MM.1S (cell line): ENCODE data around the gene SPACA7.
"Not testable (repeated sequence)": the region's sequence is repeated elsewhere in the genome, so short reads cannot be mapped to it uniquely, and the experiment has no call there.

Source experiments
- DNase-seq: peaks from one replicate; pipeline ENCODE4 v3.0.0-alpha.2; 2015
- H2AFZ ChIP-seq: fragments of 300-600 bp; sonication (generic); 2 replicates; pipeline ENCODE4 v1.6.0; 2016; ENCODE audit warnings: antibody characterized with exemption, low read length
- H3F3A ChIP-seq: fragments of 300-600 bp; sonication (generic); 2 replicates; pipeline ENCODE4 v1.6.1; 2016; ENCODE audit warnings: mild to moderate bottlenecking, antibody characterized with exemption, low read length, moderate library complexity, mixed read lengths; ENCODE audit not compliant: insufficient read depth
- H3K27ac ChIP-seq: fragments of 300-600 bp; sonication (generic); 2 replicates; pipeline ENCODE4 v1.5.1; 2016; ENCODE audit warnings: mild to moderate bottlenecking, low read length
- H3K27me3 ChIP-seq: fragments of 300-600 bp; sonication (generic); replicated peaks from 2 replicates; pipeline ENCODE4 v1.6.0; 2016; ENCODE audit warnings: low read length; ENCODE audit not compliant: insufficient read depth
- H3K36me3 ChIP-seq: fragments of 300-600 bp; sonication (generic); replicated peaks from 2 replicates; pipeline ENCODE4 v1.6.1; 2016; ENCODE audit warnings: mild to moderate bottlenecking, low read length, mixed read lengths; ENCODE audit not compliant: insufficient read depth
- H3K4me1 ChIP-seq: fragments of 300-600 bp; sonication (generic); 2 replicates; pipeline ENCODE4 v1.6.1; 2016; ENCODE audit warnings: low read length, mixed read lengths
- H3K4me2 ChIP-seq: fragments of 300-600 bp; sonication (generic); 2 replicates; pipeline ENCODE4 v1.6.0; 2016; ENCODE audit warnings: low read depth, low read length
- H3K4me3 ChIP-seq: fragments of 300-600 bp; sonication (generic); 2 replicates; pipeline ENCODE4 v1.5.1; 2016; ENCODE audit warnings: low read length, mixed read lengths
- H3K79me2 ChIP-seq: fragments of 300-600 bp; sonication (generic); 2 replicates; pipeline ENCODE4 v1.6.1; 2016; ENCODE audit warnings: mixed run types, low read length, mixed read lengths
- H3K9ac ChIP-seq: fragments of 300-600 bp; sonication (generic); 2 replicates; pipeline ENCODE4 v1.6.1; 2016; ENCODE audit warnings: low read length, mixed read lengths
- H3K9me2 ChIP-seq: fragments of 300-600 bp; sonication (generic); replicated peaks from 2 replicates; pipeline ENCODE4 v1.6.1; 2016; ENCODE audit warnings: mild to moderate bottlenecking, low read length, mixed read lengths; ENCODE audit not compliant: insufficient read depth
- H3K9me3 ChIP-seq: fragments of 300-600 bp; sonication (generic); replicated peaks from 2 replicates; pipeline ENCODE4 v1.6.1; 2016; ENCODE audit warnings: mild to moderate bottlenecking, low read length, mixed read lengths; ENCODE audit not compliant: insufficient read depth
- H4K20me1 ChIP-seq: fragments of 300-600 bp; sonication (generic); 2 replicates; pipeline ENCODE4 v1.6.1; 2016; ENCODE audit warnings: mild to moderate bottlenecking, low read length, moderate library complexity, mixed read lengths; ENCODE audit not compliant: insufficient read depth
- CTCF ChIP-seq: fragments of 300-600 bp; sonication (generic); IDR thresholded peaks from 2 replicates; pipeline ENCODE4 v1.5.1; 2016; ENCODE audit warnings: antibody characterized with exemption, low read length, mixed read lengths
- EZH2 ChIP-seq: fragments of 300-600 bp; sonication (generic); optimal IDR thresholded peaks from 2 replicates; pipeline ENCODE3; 2017; ENCODE audit warnings: low read depth, mild to moderate bottlenecking, antibody characterized with exemption, low read length, mixed read lengths
- EZH2phosphoT487 ChIP-seq: fragments of 300-600 bp; sonication (generic); IDR thresholded peaks from 2 replicates; pipeline ENCODE4 v1.6.1; 2018; ENCODE audit warnings: antibody characterized with exemption, low read length

SPACA7 gene

GRCh38 chr13:112431734-112432133 is 55.6 kb downstream of the SPACA7 start:
- H3K27me3 ChIP-seq: no peaks in the 10 kb centered on the region
- no peaks in the 10 kb centered on the region for H3K79me2 ChIP-seq
- no peaks in the 10 kb centered on the region for H3F3A ChIP-seq
- no peaks in the 10 kb centered on the region for H4K20me1 ChIP-seq
- no peak overlapping the region for H2AFZ ChIP-seq
- H3K9ac ChIP-seq: no peak overlapping the region
- no peaks in the 10 kb centered on the region for H3K4me1 ChIP-seq
- TF ChIP-seq EZH2: no peak
- no peak overlapping the region for H3K4me2 ChIP-seq
- H3K9me3 ChIP-seq: no peaks in the 10 kb centered on the region
- no peak for DNase-seq
- H3K36me3 ChIP-seq: no peaks in the 10 kb centered on the region
- no peak overlapping the region for H3K4me3 ChIP-seq
- H3K9me2 ChIP-seq: no peaks in the 10 kb centered on the region
- no peak overlapping the region for H3K27ac ChIP-seq

- not testable (repeated sequence) for H3K79me2 ChIP-seq, DNase-seq, H3K4me3 ChIP-seq, H3K9me2 ChIP-seq, H4K20me1 ChIP-seq, H2AFZ ChIP-seq, H3K9me3 ChIP-seq, H3K36me3 ChIP-seq, H3K4me2 ChIP-seq, H3F3A ChIP-seq, H3K27me3 ChIP-seq, H3K9ac ChIP-seq, H3K4me1 ChIP-seq, H3K27ac ChIP-seq
Observed at GRCh38 chr13:112432734-112433133, 56.6 kb downstream of the SPACA7 start.

GRCh38 chr13:112433517-112433916 is 57.4 kb downstream of the SPACA7 start:
- not testable (repeated sequence) for H3K9me3 ChIP-seq, H4K20me1 ChIP-seq, H2AFZ ChIP-seq, H3K36me3 ChIP-seq, H3K79me2 ChIP-seq, H3K4me2 ChIP-seq, H3K27ac ChIP-seq, DNase-seq, H3K9me2 ChIP-seq, H3K9ac ChIP-seq, H3K4me3 ChIP-seq, H3F3A ChIP-seq, H3K4me1 ChIP-seq, H3K27me3 ChIP-seq

- H3K4me1 ChIP-seq: no peaks in the 10 kb centered on the region
- no peak overlapping the region for H3K9ac ChIP-seq
- H3K4me2 ChIP-seq: no peak overlapping the region
- no peaks in the 10 kb centered on the region for H3K79me2 ChIP-seq
- H2AFZ ChIP-seq: no peak overlapping the region
- H3K36me3 ChIP-seq: no peaks in the 10 kb centered on the region
- H3K27ac ChIP-seq: no peak overlapping the region
- TF ChIP-seq CTCF (no peak), EZH2 (no peak), EZH2phosphoT487 (no peak)
- no peaks in the 10 kb centered on the region for H3K9me2 ChIP-seq
- DNase-seq: no peak
- no peaks in the 10 kb centered on the region for H3F3A ChIP-seq
- no peaks in the 10 kb centered on the region for H3K9me3 ChIP-seq
- no peaks in the 10 kb centered on the region; the same call in 1 of the 2 replicates for H3K27me3 ChIP-seq
- H3K4me3 ChIP-seq: no peak overlapping the region
- H4K20me1 ChIP-seq: no peaks in the 10 kb centered on the region
Observed at GRCh38 chr13:112434032-112434431, 57.9 kb downstream of the SPACA7 start.

- H3K4me2 ChIP-seq: no peak overlapping the region
- no peaks in the 10 kb centered on the region for H3K79me2 ChIP-seq
- H3K27me3 ChIP-seq: no peaks in the 10 kb centered on the region; the same call in 1 of the 2 replicates
- H3K9ac ChIP-seq: no peak overlapping the region
- no peaks in the 10 kb centered on the region for H4K20me1 ChIP-seq
- H3K4me1 ChIP-seq: no peaks in the 10 kb centered on the region
- DNase-seq: no peak
- no peak overlapping the region for H2AFZ ChIP-seq
- TF ChIP-seq CTCF (no peak), EZH2 (no peak), EZH2phosphoT487 (no peak)
- no peaks in the 10 kb centered on the region for H3K36me3 ChIP-seq
- H3K27ac ChIP-seq: no peak overlapping the region
- no peak overlapping the region for H3K4me3 ChIP-seq
- no peaks in the 10 kb centered on the region for H3F3A ChIP-seq
- no peaks in the 10 kb centered on the region for H3K9me2 ChIP-seq
- no peaks in the 10 kb centered on the region for H3K9me3 ChIP-seq
Observed at GRCh38 chr13:112434937-112435523, 58.9 kb downstream of the SPACA7 start.
